NB4 (cell line): ENCODE results near the gene MAGI2.

Source experiments
- DNase-seq: peaks from one replicate; pipeline ENCODE4 v3.0.0; 2010; ENCODE audit warnings: low read depth
- H3K4me3 ChIP-seq: one replicate; pipeline ENCODE4 v1.5.1; 2011; ENCODE audit warnings: mild to moderate bottlenecking, low read depth, low read length, moderate library complexity
- MAX ChIP-seq: IDR thresholded peaks from 2 replicates; pipeline ENCODE4 v1.6.1; 2011; ENCODE audit warnings: low read depth, low read length
- MYC ChIP-seq: IDR thresholded peaks from 2 replicates; pipeline ENCODE4 v1.6.1; 2011; ENCODE audit warnings: low read depth, low read length
- POLR2A ChIP-seq: IDR thresholded peaks from 2 replicates; pipeline ENCODE4 v1.6.1; 2011; ENCODE audit warnings: mild to moderate bottlenecking; ENCODE audit not compliant: insufficient read length; ENCODE audit errors: extremely low read depth
- TF ChIP-seq, protein P1 (sequence below): IDR thresholded peaks from one replicate; pipeline ENCODE4 v1.5.1; 2012; ENCODE audit warnings: low read depth, low read length

The MAGI2 gene

GRCh38 chr7:78164459-78164858 lies 1289.0 kb downstream of the MAGI2 start:
- no peak overlapping the region for H3K4me3 ChIP-seq
- DNase-seq = no peak
- TF ChIP-seq MAX (no peak), POLR2A (no peak), MYC (no peak)
- TF ChIP-seq, protein P1, sequence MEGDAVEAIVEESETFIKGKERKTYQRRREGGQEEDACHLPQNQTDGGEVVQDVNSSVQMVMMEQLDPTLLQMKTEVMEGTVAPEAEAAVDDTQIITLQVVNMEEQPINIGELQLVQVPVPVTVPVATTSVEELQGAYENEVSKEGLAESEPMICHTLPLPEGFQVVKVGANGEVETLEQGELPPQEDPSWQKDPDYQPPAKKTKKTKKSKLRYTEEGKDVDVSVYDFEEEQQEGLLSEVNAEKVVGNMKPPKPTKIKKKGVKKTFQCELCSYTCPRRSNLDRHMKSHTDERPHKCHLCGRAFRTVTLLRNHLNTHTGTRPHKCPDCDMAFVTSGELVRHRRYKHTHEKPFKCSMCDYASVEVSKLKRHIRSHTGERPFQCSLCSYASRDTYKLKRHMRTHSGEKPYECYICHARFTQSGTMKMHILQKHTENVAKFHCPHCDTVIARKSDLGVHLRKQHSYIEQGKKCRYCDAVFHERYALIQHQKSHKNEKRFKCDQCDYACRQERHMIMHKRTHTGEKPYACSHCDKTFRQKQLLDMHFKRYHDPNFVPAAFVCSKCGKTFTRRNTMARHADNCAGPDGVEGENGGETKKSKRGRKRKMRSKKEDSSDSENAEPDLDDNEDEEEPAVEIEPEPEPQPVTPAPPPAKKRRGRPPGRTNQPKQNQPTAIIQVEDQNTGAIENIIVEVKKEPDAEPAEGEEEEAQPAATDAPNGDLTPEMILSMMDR = no peak

DNA sequence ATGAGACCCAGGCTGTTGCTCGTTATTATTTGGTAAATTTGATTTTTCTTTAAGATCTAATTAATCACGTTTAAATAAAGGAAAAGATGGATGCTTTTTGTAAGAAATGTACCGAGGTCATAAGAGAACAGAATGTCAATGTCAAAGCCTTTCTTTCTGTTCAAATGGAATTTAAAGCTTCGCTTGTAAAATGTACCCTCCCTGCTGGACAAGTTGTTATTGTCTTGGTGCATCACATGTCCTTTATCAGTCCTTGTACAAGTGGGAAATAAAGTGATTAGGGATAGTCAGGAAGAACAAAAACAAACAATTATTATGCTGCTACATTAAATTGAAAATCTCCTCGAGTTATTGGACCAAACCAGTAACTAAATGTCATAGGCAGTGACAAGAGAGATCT lies 1291.7 kb downstream of the MAGI2 start:
- no peak for DNase-seq
- no peak overlapping the region for H3K4me3 ChIP-seq
- TF ChIP-seq POLR2A = no peak
- TF ChIP-seq, protein P1 = no peak
- TF ChIP-seq MYC = no peak
- no peak for TF ChIP-seq MAX

- no peak for DNase-seq
- TF ChIP-seq POLR2A (no peak), MAX (no peak), MYC (no peak)
- TF ChIP-seq, protein P1 = no peak
- H3K4me3 ChIP-seq = no peak overlapping the region
Measured at GRCh38 chr7:78159545-78159944, 1293.9 kb downstream of the MAGI2 start.

- no peak overlapping the region for H3K4me3 ChIP-seq
- DNase-seq = no peak
- TF ChIP-seq, protein P1 = no peak
- TF ChIP-seq MAX (no peak), MYC (no peak), POLR2A (no peak)
Measured at GRCh38 chr7:78153285-78153684, 1300.2 kb downstream of the MAGI2 start.

GRCh38 chr7:78151229-78151628 lies 1302.2 kb downstream of the MAGI2 start:
- no peak for DNase-seq
- no peak overlapping the region for H3K4me3 ChIP-seq
- TF ChIP-seq, protein P1 = no peak
- TF ChIP-seq POLR2A (no peak), MYC (no peak), MAX (no peak)

DNA sequence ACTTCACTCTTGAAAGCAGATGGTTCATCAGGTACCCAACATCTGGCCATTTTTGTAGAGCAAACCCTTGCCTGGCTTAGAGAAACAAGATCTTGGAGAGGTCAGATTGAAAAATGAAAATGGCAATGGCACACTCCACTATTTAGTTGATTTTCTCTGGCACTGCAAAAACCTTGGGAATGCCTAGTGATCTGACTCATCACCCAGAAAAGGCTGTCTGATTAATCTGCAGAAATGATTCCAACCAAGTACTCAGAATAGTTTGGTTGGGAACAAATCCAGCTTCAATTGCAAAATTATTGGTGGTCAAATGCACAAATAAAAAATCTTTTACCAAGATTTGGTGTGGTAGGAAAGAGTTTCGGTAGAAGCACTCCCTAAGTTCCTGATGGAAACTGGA lies 1303.7 kb downstream of the MAGI2 start:
- no peak overlapping the region for H3K4me3 ChIP-seq
- TF ChIP-seq MYC (no peak), MAX (no peak), POLR2A (no peak)
- TF ChIP-seq, protein P1 = no peak
- no peak for DNase-seq
